Loucy (cell line): ENCODE data around the gene SPANXN5.
"Not testable (repeated sequence)": the region's sequence is repeated elsewhere in the genome, so short reads cannot be mapped to it uniquely, and the experiment has no call there.

Experiments used
- H2AFZ ChIP-seq: fragments of 200-600 bp; sonication (generic); 2 replicates; pipeline ENCODE4 v1.6.0; 2016; ENCODE audit warnings: antibody characterized with exemption, mild to moderate bottlenecking, low read length, moderate library complexity
- H3F3A ChIP-seq: fragments of 200-600 bp; 2 replicates; pipeline ENCODE4 v1.6.0; 2016; ENCODE audit warnings: antibody characterized with exemption, low read depth, mild to moderate bottlenecking
- H3K27me3 ChIP-seq: fragments of 200-600 bp; sonication (generic); 2 replicates; pipeline ENCODE4 v1.6.1; 2014; ENCODE audit warnings: low read length, mild to moderate bottlenecking; ENCODE audit not compliant: insufficient read depth, poor library complexity, severe bottlenecking
- H3K36me3 ChIP-seq: fragments of 200-600 bp; sonication (generic); 2 replicates; pipeline ENCODE4 v1.6.1; 2016; ENCODE audit warnings: low read length; ENCODE audit not compliant: insufficient read depth
- H3K4me1 ChIP-seq: fragments of 200-600 bp; sonication (generic); 2 replicates; pipeline ENCODE4 v1.5.1; 2014; ENCODE audit warnings: low read length, mild to moderate bottlenecking; ENCODE audit not compliant: insufficient read depth, poor library complexity, severe bottlenecking
- H3K4me2 ChIP-seq: fragments of 200-600 bp; sonication (generic); 2 replicates; pipeline ENCODE4 v1.6.0; 2014; ENCODE audit warnings: antibody characterized with exemption, low read length, low read depth, mild to moderate bottlenecking; ENCODE audit not compliant: poor library complexity, severe bottlenecking
- H3K4me3 ChIP-seq: fragments of 200-600 bp; sonication (generic); 2 replicates; pipeline ENCODE4 v1.5.1; 2014; ENCODE audit warnings: low read length, mild to moderate bottlenecking, mixed read lengths; ENCODE audit not compliant: poor library complexity, severe bottlenecking
- H3K79me2 ChIP-seq: fragments of 200-600 bp; sonication (generic); 2 replicates; pipeline ENCODE4 v1.6.1; 2014; ENCODE audit warnings: low read length; ENCODE audit not compliant: insufficient read depth
- H3K9ac ChIP-seq: fragments of 200-600 bp; sonication (generic); 2 replicates; pipeline ENCODE4 v1.6.0; 2014; ENCODE audit warnings: mild to moderate bottlenecking, low read depth, low read length, moderate library complexity; ENCODE audit not compliant: poor library complexity, severe bottlenecking
- H3K9me2 ChIP-seq: fragments of 200-600 bp; sonication (generic); replicated peaks from 2 replicates; pipeline ENCODE4 v1.6.1; 2016; ENCODE audit warnings: low read depth, low read length, mixed read lengths
- H3K9me3 ChIP-seq: fragments of 200-600 bp; sonication (generic); 2 replicates; pipeline ENCODE4 v1.6.1; 2014; ENCODE audit warnings: mild to moderate bottlenecking, antibody characterized with exemption, low read length, low read depth; ENCODE audit not compliant: insufficient read depth
- H4K20me1 ChIP-seq: fragments of 200-600 bp; sonication (generic); 2 replicates; pipeline ENCODE4 v1.6.0; 2014; ENCODE audit warnings: antibody characterized with exemption, low read length, mild to moderate bottlenecking; ENCODE audit not compliant: insufficient read depth, poor library complexity, severe bottlenecking
- CTCF ChIP-seq: fragments of 200-600 bp; sonication (generic); conservative IDR thresholded peaks from 2 replicates; pipeline ENCODE4 v1.5.1; 2014; ENCODE audit warnings: mild to moderate bottlenecking, antibody characterized with exemption, low read length
- EZH2phosphoT487 ChIP-seq: fragments of 200-600 bp; IDR thresholded peaks from 2 replicates; pipeline ENCODE4 v1.6.1; 2018; ENCODE audit warnings: antibody characterized with exemption, mild to moderate bottlenecking, moderate library complexity, borderline replicate concordance

The SPANXN5 gene

GRCh38 chrX:52797327-52797726 is at the start of gene SPANXN5:
Gene SPANXN5 (minus strand): TSS chrX:52797427. CDS start chrX:52797348, 79 bp downstream.
- H3F3A ChIP-seq, H3K79me2 ChIP-seq, H2AFZ ChIP-seq, H3K27me3 ChIP-seq, H3K4me3 ChIP-seq, H3K9me3 ChIP-seq, H4K20me1 ChIP-seq, H3K4me2 ChIP-seq, H3K9me2 ChIP-seq, H3K36me3 ChIP-seq, H3K9ac ChIP-seq, H3K4me1 ChIP-seq: not testable (repeated sequence)

- not testable (repeated sequence) for H3K4me1 ChIP-seq, H3K36me3 ChIP-seq, H3K9ac ChIP-seq, H2AFZ ChIP-seq, H3K27me3 ChIP-seq, H3K9me2 ChIP-seq, H3K4me2 ChIP-seq, H3F3A ChIP-seq, H3K4me3 ChIP-seq, H3K79me2 ChIP-seq, H3K9me3 ChIP-seq, H4K20me1 ChIP-seq
Observed at GRCh38 chrX:52843619-52844018, 46.4 kb upstream of the SPANXN5 start.

GRCh38 chrX:52839137-52839536 is 41.9 kb upstream of the SPANXN5 start:
- no peaks in the 10 kb centered on the region for H3K9me2 ChIP-seq
- H2AFZ ChIP-seq, result no peak overlapping the region
- TF ChIP-seq EZH2phosphoT487 (no peak), CTCF (no peak)
- H4K20me1 ChIP-seq, result no peaks in the 10 kb centered on the region
- no peaks in the 10 kb centered on the region for H3K9me3 ChIP-seq
- no peaks in the 10 kb centered on the region for H3K27me3 ChIP-seq
- no peak overlapping the region for H3K9ac ChIP-seq
- no peaks in the 10 kb centered on the region for H3K79me2 ChIP-seq
- H3K4me3 ChIP-seq, result no peak overlapping the region
- H3K4me2 ChIP-seq, result no peak overlapping the region
- no peaks in the 10 kb centered on the region for H3K36me3 ChIP-seq
- H3F3A ChIP-seq, result no peaks in the 10 kb centered on the region
- H3K4me1 ChIP-seq, result no peaks in the 10 kb centered on the region

GRCh38 chrX:52830551-52830950 is 33.3 kb upstream of the SPANXN5 start:
- Histone ChIP-seq H3K4me1 (no peaks in the 10 kb centered on the region), H3F3A (no peaks in the 10 kb centered on the region), H3K79me2 (no peaks in the 10 kb centered on the region), H3K9me2 (no peaks in the 10 kb centered on the region), H3K9me3 (no peaks in the 10 kb centered on the region), H3K4me3 (no peak overlapping the region), H3K9ac (no peak overlapping the region), H4K20me1 (no peaks in the 10 kb centered on the region), H3K27me3 (no peaks in the 10 kb centered on the region), H3K4me2 (no peak overlapping the region), H2AFZ (no peak overlapping the region), H3K36me3 (no peaks in the 10 kb centered on the region)
- TF ChIP-seq EZH2phosphoT487 (no peak), CTCF (no peak)
